Endothelial cell of umbilical vein (primary cell): ENCODE data around the gene PCDHA13. TPM values are rescaled to one million over a fixed set of nuclear protein-coding genes. Genes with fewer than 3 reads are reported as not detected.
A peak's percentile ranks its signal among the peaks of the same experiment; 100 is the strongest.

ENCODE experiments used
- BruUV-seq: library from RNA; stranded (reverse); fragments of 400-500 nt; replicated peaks from 2 replicates; lab custom pipeline; 2021; lab: Mats Ljungman, UMichigan
- CTCF ChIA-PET: fragments of 300-600, 350-600 bp; sonication (Branson Sonifier 250); formaldehyde crosslinking; loops from one replicate; lab custom pipeline; 2021; ENCODE audit warnings: antibody characterized with exemption, inconsistent platforms; lab: Charles Lee
- POLR2A ChIA-PET: fragments of 300-600, 350-600 bp; sonication (Branson Sonifier 250); formaldehyde crosslinking; loops from one replicate; lab custom pipeline; 2021; ENCODE audit warnings: antibody characterized with exemption, inconsistent platforms; lab: Charles Lee
- DNase-seq: peaks from one replicate; pipeline ENCODE4 v3.0.0-alpha.2; 2011; ENCODE audit warnings: low read depth, low spot score
- FAIRE-seq: peaks from 2 replicates; lab custom pipeline; 2011; peaks lifted over from hg19 to GRCh38; lab: Jason Lieb, UNC
- H2AFZ ChIP-seq: 2 replicates; pipeline ENCODE4 v1.6.0; 2012; ENCODE audit warnings: low read depth, low read length, control low read depth, inconsistent platforms
- H3K27ac ChIP-seq: 2 replicates; pipeline ENCODE4 v1.5.1; 2011; ENCODE audit warnings: low read depth, mild to moderate bottlenecking, control low read depth, low read length, moderate library complexity; ENCODE audit not compliant: insufficient read depth
- H3K27me3 ChIP-seq, 2 experiments: 2 replicates each; pipeline versions ENCODE4 v1.6.0 to v1.6.1; 2011; ENCODE audit warnings: low read length in 2 of 2, mixed read lengths in 1 of 2; ENCODE audit not compliant: control insufficient read depth in 2 of 2, insufficient read depth in 2 of 2
- H3K36me3 ChIP-seq, 2 experiments: 2 replicates in 1 of 2; 3 replicates in 1 of 2; pipeline ENCODE4 v1.5.1; 2011; ENCODE audit warnings: low read length in 2 of 2, mild to moderate bottlenecking in 1 of 2, moderate library complexity in 1 of 2; ENCODE audit not compliant: control insufficient read depth in 2 of 2, insufficient read depth in 2 of 2; ENCODE audit errors: extremely low read depth in 1 of 2
- H3K4me1 ChIP-seq: 3 replicates; pipeline ENCODE4 v1.5.1; 2011; ENCODE audit warnings: mild to moderate bottlenecking, low read length; ENCODE audit not compliant: control insufficient read depth, insufficient read depth; ENCODE audit errors: extremely low read depth
- H3K4me2 ChIP-seq: 2 replicates; pipeline ENCODE4 v1.6.1; 2011; ENCODE audit warnings: low read length, control low read depth, mixed read lengths; ENCODE audit not compliant: insufficient read depth
- H3K4me3 ChIP-seq, 3 experiments: fragments of 200-600 bp in 1 of 3; sonication (generic), shearing (Covaris generic) in 1 of 3; replicated peaks in 1 of 3; 2 replicates each; pipeline ENCODE4 v1.5.1; 2011 to 2016; ENCODE audit warnings: control low read depth in 3 of 3, low read length in 3 of 3, mild to moderate bottlenecking in 2 of 3, inconsistent platforms in 1 of 3, low read depth in 1 of 3, moderate library complexity in 1 of 3; ENCODE audit not compliant: insufficient read depth in 1 of 3
- H3K79me2 ChIP-seq: 2 replicates; pipeline ENCODE4 v1.6.0; 2012; ENCODE audit warnings: low read length, inconsistent platforms; ENCODE audit not compliant: control insufficient read depth, insufficient read depth
- H3K9ac ChIP-seq: replicated peaks from 2 replicates; pipeline ENCODE3; 2011; ENCODE audit warnings: low read length, control low read depth; ENCODE audit not compliant: insufficient read depth; ENCODE audit errors: extremely low read depth
- H3K9me1 ChIP-seq: replicated peaks from 3 replicates; pipeline ENCODE4 v1.6.0; 2011; ENCODE audit warnings: mild to moderate bottlenecking, low read length; ENCODE audit not compliant: control insufficient read depth, insufficient read depth; ENCODE audit errors: extremely low read depth
- H3K9me3 ChIP-seq: replicated peaks from 2 replicates; pipeline ENCODE4 v1.5.1; 2012; ENCODE audit warnings: low read length, inconsistent platforms; ENCODE audit not compliant: control insufficient read depth, insufficient read depth
- H4K20me1 ChIP-seq: replicated peaks from 2 replicates; pipeline ENCODE3; 2011; ENCODE audit warnings: mild to moderate bottlenecking, low read length; ENCODE audit not compliant: control insufficient read depth, insufficient read depth; ENCODE audit errors: extremely low read depth
- EZH2 ChIP-seq: IDR thresholded peaks from 2 replicates; pipeline ENCODE4 v1.6.1; 2012; ENCODE audit warnings: borderline replicate concordance, low read depth, mild to moderate bottlenecking, moderate library complexity, low read length, inconsistent platforms; ENCODE audit not compliant: severe bottlenecking
- GATA2 ChIP-seq: IDR thresholded peaks from 2 replicates; pipeline ENCODE4 v1.7.0; 2011; ENCODE audit warnings: low read depth, mild to moderate bottlenecking, moderate library complexity, mixed read lengths, low read length; ENCODE audit not compliant: insufficient read length, insufficient read depth
- JUN ChIP-seq: IDR thresholded peaks from 2 replicates; pipeline ENCODE4 v1.6.1; 2011; ENCODE audit warnings: borderline replicate concordance, low read depth; ENCODE audit not compliant: insufficient read length, insufficient read depth
- MYC ChIP-seq: IDR thresholded peaks from one replicate; pipeline ENCODE4 v1.6.1; 2011; ENCODE audit warnings: mild to moderate bottlenecking, low read depth, low read length
- POLR2A ChIP-seq: IDR thresholded peaks from 2 replicates; pipeline ENCODE4 v1.6.1; 2012; ENCODE audit warnings: low read depth, mild to moderate bottlenecking, control low read depth, low read length
- dilution Hi-C: fragments of 300-500 bp; cut with MboI; formaldehyde crosslinking; loops from one replicate; pipeline ENCODE4 v1.15.0; 2019; ENCODE audit warnings: low sequenced_read_pairs; ENCODE audit not compliant: extremely low pct_ligation_motif_present
- intact Hi-C: fragments of 100-400 bp; cut with micrococcal nuclease; formaldehyde crosslinking; loops from one replicate; pipeline ENCODE4 v1.10.0; 2022
- polyA plus RNA-seq, 4 experiments: library from polyadenylated mRNA; depleted of rRNA in 3 of 4; stranded (reverse) in 3 of 4; unstranded in 1 of 4; fragments of >200 nt; gene quantifications; 2 replicates each; pipeline versions ENCODE4 v1.2.1 to v1.2.3, GENCODE V29; 2011 to 2012; ENCODE audit warnings: missing spikeins in 1 of 4
- total RNA-seq: library from RNA; stranded (reverse); gene quantifications from 2 replicates; pipeline ENCODE4 v1.2.3, GENCODE V29; 2021

The PCDHA13 gene
- total and polyA plus RNA-seq, 2 donors (not counting 3 experiments of a cell fraction or from before 2014, with no cell fraction given), result not detected

DNA sequence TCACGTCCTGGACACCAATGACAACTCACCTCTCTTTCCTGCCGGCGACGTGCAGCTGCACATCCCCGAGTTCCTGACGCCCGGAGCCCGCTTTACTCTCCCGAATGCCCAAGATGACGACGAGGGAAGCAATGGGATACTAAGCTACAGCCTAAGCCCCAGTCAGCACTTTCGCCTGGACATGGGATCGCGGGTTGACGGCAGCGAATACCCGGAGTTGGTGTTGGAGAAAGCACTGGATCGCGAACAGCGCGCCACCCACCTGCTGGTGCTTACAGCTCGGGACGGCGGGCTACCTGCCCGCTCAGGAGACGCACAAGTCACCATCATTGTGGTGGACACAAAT, 45.3 kb downstream of the PCDHA13 start:
- ChIA-PET POLR2A (no interaction called here), CTCF (interaction anchor here (0.9 to 2.4 kb wide), 8 partner anchors 9 to 113 kb away, joined by 3 to 34 read pairs (median 4); no protein-coding TSS in a partner anchor)
- no peaks in the 10 kb centered on the region for H4K20me1 ChIP-seq
- H2AFZ ChIP-seq, result peak overlapping the region; percentile 69
- no peaks in the 10 kb centered on the region for H3K79me2 ChIP-seq
- intact Hi-C loops (loop anchor here (5.0 kb wide), 1 partner anchor 45 kb away; the partner anchor contains the start of gene PCDHA13), dilution Hi-C loops (no loop called here)
- BruUV-seq, result no TSS peak
- no peaks in the 10 kb centered on the region for H3K9me3 ChIP-seq
- DNase-seq, result no peak
- H3K36me3 ChIP-seq, result no peaks in the 10 kb centered on the region
- TF ChIP-seq GATA2 (no peak), POLR2A (no peak), JUN (no peak), MYC (no peak), EZH2 (peak; percentile 10)
- no peaks in the 10 kb centered on the region for H3K9me1 ChIP-seq
- no peak overlapping the region for H3K9ac ChIP-seq
- no peak overlapping the region for H3K27ac ChIP-seq
- H3K4me1 ChIP-seq, result peaks cover 2% of the 10 kb centered on the region
- H3K4me2 ChIP-seq, result peak overlapping the region; percentile 3
- peak overlapping the region in 2 of 3 experiments; percentile 1 to 23 for H3K4me3 ChIP-seq
- H3K27me3 ChIP-seq, result peaks cover 23 to 25% of the 10 kb centered on the region in 2 experiments
- no peak for FAIRE-seq

Other genes with a start within 250 kb of the PCDHA13 start
- 0.33 TPM in 1 of 2 replicates, not detected in the other for gene CD14, start 248.9 kb upstream of the PCDHA13 start, total RNA-seq
- gene CD14, start 248.9 kb upstream of the PCDHA13 start, polyA plus RNA-seq, result 3.7 and 5.1 TPM in 2 replicates
- gene TMCO6, start 242.7 kb upstream of the PCDHA13 start, total RNA-seq, result 14.2 and 23.7 TPM in 2 replicates
- gene TMCO6, start 242.7 kb upstream of the PCDHA13 start, polyA plus RNA-seq, result 22.0 and 23.2 TPM in 2 replicates
- gene NDUFA2, start 234.5 kb upstream of the PCDHA13 start, total RNA-seq, result 56.1 and 63.4 TPM in 2 replicates
- 130 and 131 TPM in 2 replicates for gene NDUFA2, start 234.5 kb upstream of the PCDHA13 start, polyA plus RNA-seq
- gene IK, start 234.3 kb upstream of the PCDHA13 start, total RNA-seq, result 78.9 and 90.4 TPM in 2 replicates
- gene IK, start 234.3 kb upstream of the PCDHA13 start, polyA plus RNA-seq, result 43.4 and 64.0 TPM in 2 replicates
- 24.0 and 25.3 TPM in 2 replicates for gene WDR55, start 217.2 kb upstream of the PCDHA13 start, total RNA-seq
- gene WDR55, start 217.2 kb upstream of the PCDHA13 start, polyA plus RNA-seq, result 17.5 and 17.8 TPM in 2 replicates
- 1.1 TPM in 2 replicates for gene DND1, start 208.5 kb upstream of the PCDHA13 start, total RNA-seq
- 1.2 and 1.4 TPM in 2 replicates for gene DND1, start 208.5 kb upstream of the PCDHA13 start, polyA plus RNA-seq
- gene HARS1, start 190.8 kb upstream of the PCDHA13 start, total RNA-seq, result 104 and 105 TPM in 2 replicates
- 56.0 and 65.2 TPM in 2 replicates for gene HARS1, start 190.8 kb upstream of the PCDHA13 start, polyA plus RNA-seq
- 29.6 and 31.7 TPM in 2 replicates for gene HARS2, start 190.7 kb upstream of the PCDHA13 start, total RNA-seq
- gene HARS2, start 190.7 kb upstream of the PCDHA13 start, polyA plus RNA-seq, result 19.9 and 23.6 TPM in 2 replicates
- gene ZMAT2, start 181.7 kb upstream of the PCDHA13 start, total RNA-seq, result 49.0 and 49.4 TPM in 2 replicates
- 45.8 and 58.0 TPM in 2 replicates for gene ZMAT2, start 181.7 kb upstream of the PCDHA13 start, polyA plus RNA-seq
- not detected in 2 replicates for gene PCDHA1, start 96.0 kb upstream of the PCDHA13 start, total RNA-seq
- 0.03 and 0.04 TPM in 2 replicates for gene PCDHA1, start 96.0 kb upstream of the PCDHA13 start, polyA plus RNA-seq
- gene PCDHA2, start 87.3 kb upstream of the PCDHA13 start, total RNA-seq, result not detected in 2 replicates
- gene PCDHA2, start 87.3 kb upstream of the PCDHA13 start, polyA plus RNA-seq, result 0.02 TPM in 1 of 2 replicates, not detected in the other
- 0.09 TPM in 1 of 2 replicates, not detected in the other for gene PCDHA3, start 81.1 kb upstream of the PCDHA13 start, total RNA-seq
- gene PCDHA3, start 81.1 kb upstream of the PCDHA13 start, polyA plus RNA-seq, result 0.07 and 0.08 TPM in 2 replicates
- gene PCDHA4, start 75.1 kb upstream of the PCDHA13 start, total RNA-seq, result 0.04 and 0.14 TPM in 2 replicates
- gene PCDHA4, start 75.1 kb upstream of the PCDHA13 start, polyA plus RNA-seq, result 0.14 and 0.26 TPM in 2 replicates
- gene PCDHA5, start 60.5 kb upstream of the PCDHA13 start, total RNA-seq, result not detected in 2 replicates
- not detected in 2 replicates for gene PCDHA5, start 60.5 kb upstream of the PCDHA13 start, polyA plus RNA-seq
- 0.18 TPM in 1 of 2 replicates, not detected in the other for gene PCDHA6, start 54.2 kb upstream of the PCDHA13 start, total RNA-seq
- 0.04 and 0.08 TPM in 2 replicates for gene PCDHA6, start 54.2 kb upstream of the PCDHA13 start, polyA plus RNA-seq
- gene PCDHA7, start 47.9 kb upstream of the PCDHA13 start, total RNA-seq, result 0.14 TPM in 1 of 2 replicates, not detected in the other
- 0.07 and 0.30 TPM in 2 replicates for gene PCDHA7, start 47.9 kb upstream of the PCDHA13 start, polyA plus RNA-seq
- gene PCDHA8, start 40.9 kb upstream of the PCDHA13 start, total RNA-seq, result not detected in 2 replicates
- not detected in 2 replicates for gene PCDHA8, start 40.9 kb upstream of the PCDHA13 start, polyA plus RNA-seq
- gene PCDHA9, start 33.7 kb upstream of the PCDHA13 start, total RNA-seq, result not detected in 2 replicates
- 0.03 TPM in 1 of 2 replicates, not detected in the other for gene PCDHA9, start 33.7 kb upstream of the PCDHA13 start, polyA plus RNA-seq
- 0.07 and 0.18 TPM in 2 replicates for gene PCDHA10, start 26.2 kb upstream of the PCDHA13 start, total RNA-seq
- gene PCDHA10, start 26.2 kb upstream of the PCDHA13 start, polyA plus RNA-seq, result 0.11 and 0.13 TPM in 2 replicates
- gene PCDHA11, start 13.2 kb upstream of the PCDHA13 start, total RNA-seq, result 0.12 TPM in 1 of 2 replicates, not detected in the other
- 0.03 TPM in 1 of 2 replicates, not detected in the other for gene PCDHA11, start 13.2 kb upstream of the PCDHA13 start, polyA plus RNA-seq
- gene PCDHA12, start 6.8 kb upstream of the PCDHA13 start, total RNA-seq, result not detected in 2 replicates
- gene PCDHA12, start 6.8 kb upstream of the PCDHA13 start, polyA plus RNA-seq, result 0.03 TPM in 1 of 2 replicates, not detected in the other
- not detected in 2 replicates for gene PCDHAC1, start 44.2 kb downstream of the PCDHA13 start, total RNA-seq
- gene PCDHAC1, start 44.2 kb downstream of the PCDHA13 start, polyA plus RNA-seq, result not detected in 2 replicates
- gene PCDHAC2, start 84.4 kb downstream of the PCDHA13 start, total RNA-seq, result 0.90 and 1.00 TPM in 2 replicates
- gene PCDHAC2, start 84.4 kb downstream of the PCDHA13 start, polyA plus RNA-seq, result 0.97 and 1.2 TPM in 2 replicates
- gene PCDHB1, start 169.2 kb downstream of the PCDHA13 start, total RNA-seq, result not detected in 2 replicates
- gene PCDHB1, start 169.2 kb downstream of the PCDHA13 start, polyA plus RNA-seq, result not detected in 2 replicates
- 0.23 and 0.58 TPM in 2 replicates for gene PCDHB2, start 212.5 kb downstream of the PCDHA13 start, total RNA-seq
- 0.40 and 0.57 TPM in 2 replicates for gene PCDHB2, start 212.5 kb downstream of the PCDHA13 start, polyA plus RNA-seq
- not detected in 2 replicates for gene PCDHB3, start 218.3 kb downstream of the PCDHA13 start, total RNA-seq
- gene PCDHB3, start 218.3 kb downstream of the PCDHA13 start, polyA plus RNA-seq, result 0.11 and 0.22 TPM in 2 replicates
- gene PCDHB4, start 239.7 kb downstream of the PCDHA13 start, total RNA-seq, result 0.21 TPM in 1 of 2 replicates, not detected in the other
- 0.10 and 0.11 TPM in 2 replicates for gene PCDHB4, start 239.7 kb downstream of the PCDHA13 start, polyA plus RNA-seq